NK-92 (cell line): Measurements from ENCODE around the gene PACRG.
A peak's percentile ranks its signal among the peaks of the same experiment; 100 is the strongest.
"Not testable (repeated sequence)": the region's sequence is repeated elsewhere in the genome, so short reads cannot be mapped to it uniquely, and the experiment has no call there.

ENCODE experiments used
- DNase-seq: peaks from one replicate; lab custom pipeline; 2025; ENCODE audit not compliant: unreplicated experiment; lab: John Stamatoyannopoulos, UW

The PACRG gene

GRCh38 chr6:162727322-162728182 is at the start of gene PACRG, which contains the start of gene PRKN:
PACRG (plus strand) TSS chr6:162727974.
PRKN (minus strand) TSS chr6:162727766.
- DNase-seq, result peak; percentile 63

GRCh38 chr6:162678896-162679295 is 48.9 kb upstream of the PACRG start:
- DNase-seq, result not testable (repeated sequence)

- DNase-seq, result no peak
Measured at GRCh38 chr6:162679681-162680080, 48.1 kb upstream of the PACRG start.

GRCh38 chr6:162680367-162680766 is 47.4 kb upstream of the PACRG start:
- DNase-seq, result no peak

DNA sequence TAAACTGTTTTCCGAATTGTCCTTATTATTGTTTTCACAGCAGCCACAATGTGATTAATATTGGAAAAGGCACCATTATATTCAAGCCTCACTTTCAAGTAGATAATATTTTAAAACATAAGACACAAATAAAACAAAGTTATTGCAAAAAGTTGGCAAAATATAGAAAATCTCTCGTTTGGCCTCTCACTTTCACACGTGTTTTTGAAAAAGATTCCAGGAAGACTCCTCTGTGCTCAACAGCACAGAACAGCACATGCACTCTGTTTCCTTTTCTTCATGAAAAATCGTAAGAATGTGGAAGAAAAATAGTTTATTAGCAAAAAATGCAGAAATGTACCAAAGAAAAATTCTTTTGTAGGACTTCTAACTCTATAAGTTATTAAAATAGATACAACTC is 46.9 kb upstream of the PACRG start:
- no peak for DNase-seq

GRCh38 chr6:162681447-162681846 is 46.3 kb upstream of the PACRG start:
- DNase-seq, result no peak

GRCh38 chr6:162683135-162683534 is 44.6 kb upstream of the PACRG start:
- no peak for DNase-seq

DNA sequence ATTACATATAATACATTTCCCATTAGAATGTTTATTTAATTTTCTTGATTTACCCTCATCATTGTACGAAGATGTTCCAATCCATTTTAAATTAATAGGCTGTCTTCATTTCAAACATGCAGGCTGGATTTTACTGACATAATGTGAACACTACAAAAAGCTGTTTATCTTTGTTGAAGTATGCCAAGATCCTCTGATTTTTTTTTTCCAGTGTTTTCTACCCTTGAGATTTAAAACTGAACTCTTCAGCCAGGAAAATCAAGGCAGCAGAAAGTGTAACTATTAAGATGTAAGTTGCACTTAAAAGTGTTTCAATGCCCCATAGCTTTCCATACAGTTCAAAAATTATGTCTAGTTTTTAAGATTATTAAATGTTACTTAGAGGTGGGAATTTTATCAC is 43.7 kb upstream of the PACRG start:
- DNase-seq, result no peak

GRCh38 chr6:162684961-162685360 is 42.8 kb upstream of the PACRG start:
- DNase-seq, result no peak

DNA sequence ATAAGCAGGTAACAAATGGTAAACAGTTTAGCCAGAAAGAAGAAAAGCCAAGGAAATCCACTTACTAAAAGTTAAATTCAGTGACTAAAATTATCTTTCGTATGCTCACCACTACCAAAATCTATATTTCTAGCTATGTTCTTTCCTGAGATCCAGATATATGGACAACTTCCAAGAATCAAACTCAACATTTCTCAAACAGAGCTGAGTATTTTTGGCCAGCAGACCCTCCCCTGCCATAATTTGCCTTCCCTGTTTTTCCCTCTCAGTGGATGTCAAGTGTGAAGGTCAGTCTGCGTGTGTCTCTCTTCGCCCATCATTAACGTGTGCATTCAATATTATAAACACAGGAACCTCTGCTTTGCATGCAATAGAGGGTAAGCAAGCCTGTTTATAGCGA is 42.2 kb upstream of the PACRG start:
- no peak for DNase-seq

DNA sequence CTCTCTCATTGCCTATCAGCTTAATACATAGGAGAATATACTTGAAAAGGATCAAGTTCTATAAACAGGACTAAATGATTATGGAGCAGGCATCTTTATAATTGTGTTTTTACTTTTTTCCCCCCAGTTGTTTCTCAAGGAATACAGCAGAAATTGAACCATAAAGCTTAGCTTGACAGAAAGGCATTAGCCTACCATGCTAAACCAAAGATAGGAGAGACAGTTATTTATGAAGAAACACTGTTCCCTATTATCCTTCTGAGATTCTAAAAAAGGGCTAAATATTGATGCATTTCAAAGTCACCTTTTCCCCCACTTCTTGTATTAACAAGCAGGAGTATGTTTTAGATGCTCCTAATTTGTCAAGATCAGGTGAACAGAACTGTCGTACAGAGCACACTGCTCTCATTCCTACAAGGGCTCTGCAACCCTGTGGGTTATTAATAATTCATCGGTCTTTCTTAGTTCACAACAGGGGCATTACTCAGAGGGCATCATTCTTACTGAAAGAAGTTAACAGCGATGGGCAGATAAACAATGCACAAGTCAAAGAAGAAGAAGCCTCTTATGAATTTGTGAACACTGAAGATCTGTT is 38.9 kb upstream of the PACRG start:
- no peak for DNase-seq

DNA sequence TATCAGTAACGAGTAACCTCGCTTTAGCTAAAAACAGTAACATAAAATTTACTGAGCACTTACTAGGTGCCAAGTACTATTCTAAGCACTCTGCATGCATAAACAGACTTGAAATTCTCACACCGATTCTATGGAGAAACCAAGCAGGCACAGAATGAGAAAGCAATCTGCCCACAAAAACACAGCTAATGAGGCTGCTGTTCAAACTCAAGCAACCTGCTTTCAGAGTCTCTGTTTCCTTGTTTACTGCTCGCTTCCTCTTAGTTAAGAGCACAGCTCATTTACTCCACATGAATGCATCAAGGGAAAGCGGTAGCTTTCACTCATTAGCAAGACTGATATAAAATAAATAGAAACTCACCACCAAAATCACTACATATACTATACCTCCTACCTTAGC is 37.6 kb upstream of the PACRG start:
- no peak for DNase-seq

GRCh38 chr6:162697872-162698403 is 29.8 kb upstream of the PACRG start:
- DNase-seq, result no peak

DNA sequence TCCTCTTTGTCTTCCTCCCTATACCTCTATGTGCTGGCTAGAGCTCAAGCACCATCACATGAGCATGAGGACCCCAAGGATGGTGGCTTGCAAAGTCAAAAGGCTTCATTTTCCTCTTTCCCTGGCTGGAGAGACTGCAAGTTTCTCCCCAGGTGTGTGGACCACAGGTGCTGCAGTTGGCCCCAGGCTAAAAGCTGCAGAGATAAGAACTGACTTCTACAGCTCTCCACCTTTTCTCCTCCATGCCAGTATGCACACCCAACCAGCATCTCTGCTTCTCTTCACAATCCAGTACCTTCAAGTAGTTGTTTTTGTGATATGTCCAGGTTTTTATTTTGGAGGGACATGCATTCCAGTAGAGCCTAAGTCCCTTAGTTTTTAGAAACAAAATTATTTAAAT is 29.3 kb upstream of the PACRG start:
- DNase-seq, result no peak

GRCh38 chr6:162699961-162700360 is 27.8 kb upstream of the PACRG start:
- DNase-seq, result no peak

GRCh38 chr6:162700966-162701365 is 26.8 kb upstream of the PACRG start:
- DNase-seq, result no peak

DNA sequence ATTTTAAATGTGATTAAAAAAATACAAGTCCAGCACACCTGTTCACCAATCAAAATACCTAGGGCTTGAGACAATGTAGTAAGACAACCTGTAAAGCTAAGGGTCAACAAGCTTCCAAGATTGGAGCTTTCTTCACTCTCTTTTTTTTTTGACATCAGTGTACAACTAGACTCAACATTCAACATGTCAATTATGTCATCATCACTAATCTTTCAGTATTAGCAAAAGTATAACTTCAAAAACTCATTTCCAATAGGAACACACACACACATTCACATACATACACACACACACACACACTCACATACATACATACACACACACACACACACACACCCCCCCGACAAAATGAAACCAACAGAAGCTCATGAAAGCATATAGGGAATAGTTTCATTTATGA is 26.2 kb upstream of the PACRG start:
- no peak for DNase-seq

DNA sequence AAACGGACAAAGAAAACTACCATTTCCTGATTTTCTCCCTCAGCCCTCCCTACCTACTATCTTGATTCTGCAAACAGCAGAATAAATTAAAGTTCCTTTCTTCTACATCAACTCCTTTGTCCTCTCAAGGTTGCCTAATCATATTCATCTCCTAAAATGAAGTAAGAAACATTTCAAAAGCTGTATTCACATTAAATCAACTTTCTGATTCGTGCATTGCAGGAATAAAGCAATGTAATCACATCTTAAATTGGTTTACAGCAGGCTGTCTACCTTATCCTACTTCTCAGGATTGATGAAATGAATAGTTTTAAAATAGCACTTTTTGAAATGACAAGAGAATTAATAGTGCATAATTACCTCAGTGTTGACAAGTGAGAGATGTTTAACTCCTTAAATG is 25.3 kb upstream of the PACRG start:
- DNase-seq, result no peak

DNA sequence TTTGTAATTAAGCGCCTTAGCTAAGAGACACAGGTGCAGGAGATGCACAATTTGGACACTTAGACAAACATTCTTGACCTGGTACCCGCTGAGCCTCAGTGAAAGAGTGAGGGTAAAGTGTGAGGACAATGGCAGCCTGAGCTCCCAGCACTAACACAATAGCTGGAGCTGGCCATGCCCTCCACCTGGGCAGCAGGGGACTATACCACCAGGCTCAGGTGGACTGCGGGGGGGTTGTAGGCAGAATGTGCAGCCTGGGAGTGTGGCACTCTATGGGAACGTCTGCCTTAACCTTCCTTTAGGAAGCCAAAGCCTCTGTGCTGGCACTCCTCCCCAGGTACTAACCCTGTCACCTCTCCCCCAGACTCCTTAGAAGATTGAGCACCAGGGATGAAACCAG is 23.8 kb upstream of the PACRG start:
- no peak for DNase-seq

- no peak for DNase-seq
Measured at GRCh38 chr6:162705736-162706135, 22.0 kb upstream of the PACRG start.

DNA sequence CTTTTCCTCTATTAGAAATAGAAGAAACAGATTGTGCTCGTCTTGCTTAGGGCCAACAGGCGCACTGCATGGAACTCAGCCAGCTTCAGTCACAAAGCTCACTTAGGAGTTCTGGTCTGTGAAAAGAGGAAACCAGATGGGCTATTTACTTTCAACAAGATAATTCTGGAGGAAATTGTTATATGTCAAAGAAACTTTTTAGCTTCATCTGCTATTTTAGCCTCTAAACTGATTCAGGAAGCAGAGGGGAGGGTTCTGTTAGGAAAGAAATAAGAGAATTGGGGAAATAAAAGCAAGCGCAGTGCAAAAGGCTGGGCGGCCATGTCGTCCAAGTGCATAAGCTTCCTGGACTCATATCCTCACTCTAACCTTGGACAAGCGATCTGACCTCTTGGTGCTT is 21.5 kb upstream of the PACRG start:
- no peak for DNase-seq

GRCh38 chr6:162708971-162709370 is 18.8 kb upstream of the PACRG start:
- DNase-seq, result no peak
